ENCODE results near the gene PARD6B.

PARD6B gene

DNA sequence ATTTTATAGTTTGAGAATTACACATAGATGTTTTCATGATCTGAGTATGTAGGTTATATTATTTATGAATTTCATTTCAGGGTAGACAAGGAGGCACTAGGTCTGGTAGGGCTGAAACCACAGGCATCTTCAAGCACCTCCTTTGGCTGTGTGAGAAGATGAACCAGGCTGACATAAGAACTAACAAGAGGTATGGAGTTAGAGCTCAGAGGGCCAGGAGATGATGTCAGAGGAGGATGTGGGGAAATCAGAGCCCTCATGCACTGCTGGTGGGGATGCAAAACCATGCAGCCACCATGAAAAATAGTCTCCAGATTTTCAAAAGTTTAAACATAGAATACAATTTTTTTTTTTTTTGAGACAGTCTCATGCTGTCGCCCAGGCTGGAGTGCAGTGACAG, 26.4 kb upstream of the PARD6B start:
- TF ChIP-seq, protein P1, sequence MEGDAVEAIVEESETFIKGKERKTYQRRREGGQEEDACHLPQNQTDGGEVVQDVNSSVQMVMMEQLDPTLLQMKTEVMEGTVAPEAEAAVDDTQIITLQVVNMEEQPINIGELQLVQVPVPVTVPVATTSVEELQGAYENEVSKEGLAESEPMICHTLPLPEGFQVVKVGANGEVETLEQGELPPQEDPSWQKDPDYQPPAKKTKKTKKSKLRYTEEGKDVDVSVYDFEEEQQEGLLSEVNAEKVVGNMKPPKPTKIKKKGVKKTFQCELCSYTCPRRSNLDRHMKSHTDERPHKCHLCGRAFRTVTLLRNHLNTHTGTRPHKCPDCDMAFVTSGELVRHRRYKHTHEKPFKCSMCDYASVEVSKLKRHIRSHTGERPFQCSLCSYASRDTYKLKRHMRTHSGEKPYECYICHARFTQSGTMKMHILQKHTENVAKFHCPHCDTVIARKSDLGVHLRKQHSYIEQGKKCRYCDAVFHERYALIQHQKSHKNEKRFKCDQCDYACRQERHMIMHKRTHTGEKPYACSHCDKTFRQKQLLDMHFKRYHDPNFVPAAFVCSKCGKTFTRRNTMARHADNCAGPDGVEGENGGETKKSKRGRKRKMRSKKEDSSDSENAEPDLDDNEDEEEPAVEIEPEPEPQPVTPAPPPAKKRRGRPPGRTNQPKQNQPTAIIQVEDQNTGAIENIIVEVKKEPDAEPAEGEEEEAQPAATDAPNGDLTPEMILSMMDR (IDR thresholded peaks at IDR 0.05; ENCODE audit: extremely low read depth, insufficient read depth, missing control alignments) = no peak
- DNase-seq (ENCODE audit: low spot score) = no peak
- in situ Hi-C loops (cut with MboI; ENCODE audit: low pct_unique_long_range_greater_than_20kb, low sequenced_read_pairs, unreplicated experiment) = no loop called here

DNA sequence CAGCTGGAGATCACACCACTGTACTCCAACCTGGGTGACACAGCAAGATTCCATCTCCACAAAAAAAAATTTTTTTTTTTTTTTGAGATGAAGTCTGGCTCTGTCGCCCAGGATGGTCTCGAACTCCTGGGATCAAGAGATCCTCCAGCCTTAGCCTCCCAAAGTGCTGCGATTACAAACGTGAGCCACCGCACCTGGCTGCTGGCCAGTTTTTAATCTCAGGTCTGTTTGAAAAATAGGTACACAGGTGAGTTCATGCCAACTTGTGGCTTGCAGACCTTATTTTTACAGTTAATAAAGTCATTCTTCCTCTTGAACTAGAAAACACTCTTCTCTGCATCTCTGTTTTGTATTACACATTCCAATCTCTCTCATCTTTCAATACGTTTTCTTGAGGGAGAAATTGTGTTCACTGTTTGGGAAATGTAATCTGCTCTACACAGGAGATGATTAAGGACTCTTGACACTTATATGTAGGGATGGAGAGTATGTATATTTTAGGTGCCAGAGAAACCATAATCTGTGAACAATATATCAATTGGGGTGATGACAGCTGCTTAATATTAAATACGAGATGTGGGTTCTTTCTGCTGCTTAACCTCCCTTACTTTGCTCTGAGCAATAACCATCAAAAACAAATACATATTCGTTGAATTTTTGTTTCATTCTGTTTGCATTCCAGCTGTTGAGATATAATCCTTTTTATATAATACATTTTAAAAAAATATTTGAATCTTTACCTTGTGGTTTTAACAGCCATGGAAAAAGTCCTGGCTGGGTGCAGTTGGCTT, 22.3 kb upstream of the PARD6B start:
- no peak for DNase-seq (ENCODE audit: low spot score)
- in situ Hi-C loops (cut with MboI; ENCODE audit: low pct_unique_long_range_greater_than_20kb, low sequenced_read_pairs, unreplicated experiment) = no loop called here
- TF ChIP-seq, protein P1 (IDR thresholded peaks at IDR 0.05; ENCODE audit: extremely low read depth, insufficient read depth, missing control alignments) = no peak

DNA sequence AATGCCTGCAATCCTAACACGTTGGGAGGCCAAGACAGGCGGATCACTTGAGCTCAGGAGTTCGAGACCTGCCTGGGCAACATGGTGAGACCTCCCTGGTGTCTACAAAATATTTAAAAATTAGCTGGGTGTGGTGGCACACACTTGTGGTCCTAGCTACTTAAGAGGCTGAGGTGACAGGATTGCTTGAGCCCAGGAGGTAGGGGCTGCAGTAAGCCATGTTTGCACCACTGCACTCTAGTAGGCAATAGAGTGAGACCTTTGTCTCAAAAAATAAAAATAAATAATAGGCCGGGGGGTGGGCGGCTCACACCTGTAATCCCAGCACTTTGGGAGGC, 21.8 kb upstream of the PARD6B start:
- DNase-seq (ENCODE audit: low spot score) = no peak
- TF ChIP-seq, protein P1 (IDR thresholded peaks at IDR 0.05; ENCODE audit: extremely low read depth, insufficient read depth, missing control alignments) = no peak
- in situ Hi-C loops (cut with MboI; ENCODE audit: low pct_unique_long_range_greater_than_20kb, low sequenced_read_pairs, unreplicated experiment) = no loop called here

DNA sequence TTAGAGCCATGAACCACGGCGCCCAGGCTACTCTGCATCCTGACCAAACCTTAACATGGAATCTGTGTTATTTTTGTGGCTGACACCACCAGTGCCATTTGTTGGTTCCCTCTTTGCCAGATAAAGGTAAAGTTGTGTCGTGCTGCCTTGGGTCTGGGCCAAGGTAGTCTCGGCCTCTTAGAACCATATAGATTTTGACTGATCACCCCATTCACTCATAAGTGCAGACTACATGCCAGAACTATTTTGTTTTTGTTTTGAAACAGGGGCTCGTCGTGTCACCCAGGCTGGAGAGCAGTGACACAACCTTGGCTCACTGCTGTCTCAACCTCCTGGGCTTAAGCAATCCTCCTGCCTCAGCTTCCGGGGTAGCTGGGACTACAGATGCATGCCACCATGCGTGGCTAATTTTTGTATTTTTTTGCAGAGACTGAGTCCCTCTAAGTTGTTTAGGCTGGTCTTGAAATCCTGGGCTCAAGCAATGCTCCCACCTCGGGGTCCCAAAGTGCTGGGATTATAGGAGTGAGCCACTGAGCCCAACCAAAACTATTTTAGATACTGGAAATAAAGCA, 20.8 kb upstream of the PARD6B start:
- in situ Hi-C loops (cut with MboI; ENCODE audit: low pct_unique_long_range_greater_than_20kb, low sequenced_read_pairs, unreplicated experiment) = no loop called here
- TF ChIP-seq, protein P1 (IDR thresholded peaks at IDR 0.05; ENCODE audit: extremely low read depth, insufficient read depth, missing control alignments) = no peak
- DNase-seq (ENCODE audit: low spot score) = no peak

DNA sequence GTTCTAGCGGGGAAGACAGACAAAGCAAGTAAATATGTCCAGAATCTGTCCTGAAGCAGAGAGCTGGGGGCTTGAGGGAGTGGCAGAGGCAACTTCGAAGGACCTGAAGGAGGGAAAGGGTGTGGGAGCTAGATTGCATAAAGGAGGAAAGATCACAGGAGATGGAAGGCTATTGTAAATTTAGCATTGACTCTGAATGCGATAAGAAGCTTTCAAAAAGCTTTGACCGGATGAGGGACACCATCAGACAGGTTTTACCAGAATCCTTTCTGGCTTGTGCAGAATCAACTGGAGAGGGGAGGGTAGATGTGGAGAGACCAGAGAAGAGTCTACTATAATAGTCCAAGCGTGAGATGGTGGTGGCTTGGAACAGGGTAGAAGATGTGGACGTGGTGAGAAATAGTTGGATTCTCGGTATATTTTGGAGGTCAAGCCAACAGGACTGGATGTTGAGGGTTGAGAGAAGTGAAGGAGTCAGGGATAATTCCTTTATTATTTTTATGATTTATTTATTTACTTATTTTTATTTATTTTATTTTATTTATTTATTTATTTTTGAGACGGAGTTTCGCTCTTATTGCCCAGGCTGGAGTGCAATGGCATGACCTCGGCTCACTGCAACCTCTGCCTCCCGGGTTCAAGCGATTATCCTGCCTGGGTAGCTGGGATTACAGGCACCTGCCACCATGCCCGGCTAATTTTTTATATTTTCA, 20.1 kb upstream of the PARD6B start:
- DNase-seq (ENCODE audit: low spot score) = no peak
- TF ChIP-seq, protein P1 (IDR thresholded peaks at IDR 0.05; ENCODE audit: extremely low read depth, insufficient read depth, missing control alignments) = no peak
- in situ Hi-C loops (cut with MboI; ENCODE audit: low pct_unique_long_range_greater_than_20kb, low sequenced_read_pairs, unreplicated experiment) = no loop called here

DNA sequence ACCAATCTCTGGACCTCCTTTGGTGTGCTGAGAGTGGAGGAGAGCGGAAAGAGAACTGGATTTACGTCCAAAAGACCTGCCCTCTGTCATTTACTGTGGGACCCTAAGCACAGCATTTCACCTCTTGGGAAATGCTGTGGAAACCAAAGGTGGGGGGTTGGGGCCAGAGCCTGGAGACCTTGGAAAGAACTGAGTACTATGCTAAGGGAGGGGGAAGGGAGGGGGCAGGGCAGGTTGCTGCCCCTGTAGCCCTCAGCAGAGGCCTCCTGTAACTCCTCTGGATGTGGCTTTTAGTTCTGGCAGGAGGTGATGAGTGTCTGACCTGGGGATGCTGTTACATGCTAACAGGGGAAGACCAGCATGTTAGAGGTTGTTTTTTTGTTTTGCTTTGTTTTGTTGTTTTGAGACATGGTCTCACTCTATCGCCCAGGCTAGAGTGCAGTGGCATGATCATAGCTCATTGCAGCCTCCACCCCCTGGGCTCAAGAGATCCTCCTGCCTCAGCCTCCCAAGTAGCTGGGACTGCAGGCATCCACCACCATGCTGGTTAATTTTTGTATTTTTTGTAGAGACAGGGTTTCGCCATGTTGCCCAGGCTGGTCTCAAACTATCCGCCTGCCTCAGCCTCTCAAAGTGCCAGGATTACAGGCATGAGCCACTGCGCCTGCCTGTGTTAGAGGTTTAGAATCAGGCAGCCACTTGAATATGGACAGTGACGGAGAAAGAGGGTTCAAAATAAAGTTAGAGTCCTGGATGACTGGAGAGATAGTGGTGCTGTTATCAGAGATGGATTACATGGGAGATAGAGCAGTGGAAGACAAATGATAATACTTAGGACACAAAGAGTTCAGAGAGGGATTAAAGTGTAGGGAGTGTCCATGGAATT, 18.4 kb upstream of the PARD6B start:
- TF ChIP-seq, protein P1 (IDR thresholded peaks at IDR 0.05; ENCODE audit: extremely low read depth, insufficient read depth, missing control alignments) = no peak
- in situ Hi-C loops (cut with MboI; ENCODE audit: low pct_unique_long_range_greater_than_20kb, low sequenced_read_pairs, unreplicated experiment) = no loop called here
- no peak for DNase-seq (ENCODE audit: low spot score)

Measured in GM13977 (cell line).